HG03460 (cell line): ENCODE measurements around the gene CYP27C1.
"Not testable (repeated sequence)": the region's sequence is repeated elsewhere in the genome, so short reads cannot be mapped to it uniquely, and the experiment has no call there.

Experiments
- ATAC-seq: cut with Tn5 transposase; IDR thresholded peaks from one replicate; pipeline ENCODE4 v1.9.1; 2021; ENCODE audit not compliant: unreplicated experiment

Gene CYP27C1, protein sequence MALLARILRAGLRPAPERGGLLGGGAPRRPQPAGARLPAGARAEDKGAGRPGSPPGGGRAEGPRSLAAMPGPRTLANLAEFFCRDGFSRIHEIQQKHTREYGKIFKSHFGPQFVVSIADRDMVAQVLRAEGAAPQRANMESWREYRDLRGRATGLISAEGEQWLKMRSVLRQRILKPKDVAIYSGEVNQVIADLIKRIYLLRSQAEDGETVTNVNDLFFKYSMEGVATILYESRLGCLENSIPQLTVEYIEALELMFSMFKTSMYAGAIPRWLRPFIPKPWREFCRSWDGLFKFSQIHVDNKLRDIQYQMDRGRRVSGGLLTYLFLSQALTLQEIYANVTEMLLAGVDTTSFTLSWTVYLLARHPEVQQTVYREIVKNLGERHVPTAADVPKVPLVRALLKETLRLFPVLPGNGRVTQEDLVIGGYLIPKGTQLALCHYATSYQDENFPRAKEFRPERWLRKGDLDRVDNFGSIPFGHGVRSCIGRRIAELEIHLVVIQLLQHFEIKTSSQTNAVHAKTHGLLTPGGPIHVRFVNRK

DNA sequence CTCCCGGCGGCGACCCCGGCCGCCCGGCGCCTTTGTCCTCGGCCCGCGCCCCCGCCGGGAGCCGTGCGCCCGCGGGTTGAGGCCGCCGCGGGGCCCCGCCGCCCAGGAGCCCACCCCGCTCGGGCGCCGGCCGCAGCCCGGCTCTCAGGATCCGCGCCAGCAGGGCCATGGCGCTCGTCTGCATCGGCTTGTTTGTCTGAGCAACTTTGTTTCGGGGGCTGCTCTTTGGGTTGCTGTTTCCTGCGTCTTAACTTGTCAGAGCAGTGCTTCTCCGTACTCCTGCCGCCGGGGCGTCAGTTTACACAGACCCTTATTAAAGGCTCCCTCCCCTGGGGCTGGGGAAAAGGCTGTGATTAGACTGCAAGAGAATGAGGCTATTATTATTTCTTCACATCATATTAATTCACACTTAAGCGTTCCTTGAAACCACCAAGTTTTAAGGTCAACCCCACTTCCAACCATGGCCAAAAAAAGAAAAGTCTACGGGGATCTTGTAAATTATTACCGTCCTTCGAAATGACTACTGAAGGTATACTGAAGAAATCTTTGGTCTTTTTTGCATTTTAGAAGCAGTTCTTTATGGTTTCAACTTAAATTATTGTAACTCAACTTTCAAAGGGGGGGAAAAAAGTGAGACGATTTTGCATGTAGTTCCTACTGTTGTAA lies at the start of gene CYP27C1:
CYP27C1 (minus strand) TSS at position 198 of the 666 bp plus-strand sequence; CDS start at position 169, 29 bp downstream.
- no peak for ATAC-seq

DNA sequence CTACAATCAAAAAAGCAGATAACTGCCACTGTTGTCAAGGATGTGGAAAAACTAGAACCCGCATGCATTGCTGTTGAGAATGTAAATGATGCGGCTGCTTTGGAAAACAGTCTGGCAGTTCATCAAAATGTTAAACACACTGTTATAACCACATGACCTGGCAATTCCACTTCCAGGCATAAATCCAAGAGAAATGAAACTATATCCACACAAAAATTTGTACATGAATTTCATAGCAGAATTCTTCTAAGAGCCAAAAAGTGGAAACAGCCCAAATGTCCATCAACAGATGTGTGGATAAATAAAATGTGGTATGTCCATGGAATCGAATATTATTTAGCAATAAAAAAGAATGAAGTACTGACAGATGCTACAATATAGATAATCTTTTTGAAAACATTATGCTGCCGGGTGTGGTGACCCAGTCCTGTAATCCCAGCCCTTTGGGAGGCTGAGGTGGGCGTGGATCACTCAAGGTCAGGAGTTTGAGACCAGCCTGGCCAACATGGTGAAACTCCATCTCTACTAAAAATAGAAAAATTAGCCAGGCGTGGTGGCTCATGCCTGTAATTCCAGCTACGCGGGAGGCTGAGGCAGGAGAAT lies 41.8 kb upstream of the CYP27C1 start:
- no peak for ATAC-seq

DNA sequence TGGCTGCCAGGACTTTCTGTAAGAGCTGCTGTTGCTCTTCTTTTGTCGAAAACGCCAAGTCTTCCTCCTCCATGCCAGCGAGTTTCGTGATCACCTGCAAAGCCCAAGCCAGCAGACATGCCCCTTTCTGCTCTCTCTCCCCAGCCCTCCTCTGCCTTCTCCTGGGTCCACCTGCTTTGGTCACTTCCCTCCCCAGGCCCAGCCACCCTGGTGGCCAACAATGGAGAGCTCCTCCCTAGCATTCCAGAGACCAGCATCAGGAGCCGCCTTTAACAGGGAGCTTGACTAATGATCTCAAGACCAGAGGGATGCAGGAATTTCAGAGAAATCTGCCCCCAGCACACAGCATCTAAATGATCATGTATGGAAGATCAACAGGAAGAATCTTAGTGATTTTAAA lies 39.3 kb upstream of the CYP27C1 start:
- no peak for ATAC-seq

DNA sequence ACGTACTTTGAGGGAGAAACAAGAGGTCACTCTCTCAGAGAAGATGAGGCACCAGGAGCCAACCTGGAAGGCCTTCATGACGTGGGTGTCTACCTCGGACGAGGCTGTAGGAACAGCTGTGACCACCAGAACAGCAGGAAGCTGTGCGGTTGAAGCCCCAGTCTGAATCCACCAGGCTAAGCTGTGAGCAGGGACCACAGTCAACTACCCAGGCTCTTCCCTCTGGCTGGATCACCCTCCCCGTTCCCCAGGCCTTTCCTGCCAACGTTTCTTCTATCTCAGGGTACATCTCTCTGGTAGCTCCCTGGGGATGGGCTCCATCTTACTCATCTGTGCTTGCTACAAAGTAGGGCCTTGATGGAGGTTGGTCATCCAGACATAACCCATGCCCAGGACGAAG lies 36.8 kb upstream of the CYP27C1 start:
- no peak for ATAC-seq

DNA sequence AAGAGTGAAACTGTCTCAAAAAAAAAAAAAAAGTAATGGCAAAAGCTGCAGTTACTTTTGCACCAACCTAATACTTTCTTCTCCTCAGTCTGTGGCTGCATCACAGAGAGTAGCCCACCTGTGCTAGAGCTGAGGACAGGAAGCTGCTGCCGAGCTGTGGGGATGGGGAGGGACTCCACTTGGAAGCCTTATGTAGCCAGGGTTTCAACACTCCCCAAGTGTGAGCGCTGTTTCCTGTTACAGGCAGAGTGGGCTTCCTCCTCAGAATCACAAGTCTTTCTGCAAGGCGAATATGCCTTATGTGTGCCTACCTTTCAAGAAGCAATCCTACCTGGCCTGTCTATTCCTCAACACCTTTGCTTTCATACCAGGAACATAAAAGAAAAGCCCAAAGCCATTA lies 36.3 kb upstream of the CYP27C1 start:
- no peak for ATAC-seq

DNA sequence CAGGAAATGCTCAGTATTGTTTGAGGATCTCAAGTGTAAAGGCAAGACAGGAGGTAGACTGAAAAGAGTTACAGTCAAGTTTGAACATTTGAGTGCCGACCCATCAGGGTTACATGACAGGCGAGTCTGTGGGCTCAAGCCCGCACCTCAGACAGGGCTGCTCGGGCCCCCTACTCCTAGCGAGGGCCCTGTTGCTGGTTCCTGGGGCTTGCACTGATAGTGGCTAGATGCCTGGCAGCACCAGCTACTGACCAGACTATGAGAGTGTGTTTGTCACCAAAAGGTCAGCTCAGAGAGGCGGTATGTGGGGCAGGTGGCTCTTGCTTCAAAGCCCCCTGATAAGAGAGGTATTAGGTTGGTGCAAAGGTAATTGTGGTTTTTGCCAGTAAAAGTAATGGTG lies 35.6 kb upstream of the CYP27C1 start:
- ATAC-seq: no peak

DNA sequence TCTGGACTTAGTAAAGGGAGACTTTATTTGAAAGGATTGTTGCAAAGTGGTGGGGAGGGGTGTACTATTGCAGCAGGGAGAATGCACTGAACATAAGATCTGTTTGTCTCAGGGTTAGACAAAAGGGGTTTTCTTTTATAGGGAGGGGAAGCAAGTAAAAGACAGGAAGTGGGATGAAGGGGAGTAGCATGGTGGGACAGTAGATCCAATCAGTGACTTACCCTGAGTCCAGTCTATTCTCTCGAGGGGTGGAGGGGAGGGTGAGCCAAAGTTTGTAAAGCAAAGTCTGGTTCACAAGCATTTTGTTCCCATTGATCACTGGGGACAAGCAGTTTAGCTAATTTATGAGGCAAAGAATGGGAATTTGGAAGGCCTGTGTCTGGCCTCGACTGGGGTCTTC lies 35.0 kb upstream of the CYP27C1 start:
- no peak for ATAC-seq

DNA sequence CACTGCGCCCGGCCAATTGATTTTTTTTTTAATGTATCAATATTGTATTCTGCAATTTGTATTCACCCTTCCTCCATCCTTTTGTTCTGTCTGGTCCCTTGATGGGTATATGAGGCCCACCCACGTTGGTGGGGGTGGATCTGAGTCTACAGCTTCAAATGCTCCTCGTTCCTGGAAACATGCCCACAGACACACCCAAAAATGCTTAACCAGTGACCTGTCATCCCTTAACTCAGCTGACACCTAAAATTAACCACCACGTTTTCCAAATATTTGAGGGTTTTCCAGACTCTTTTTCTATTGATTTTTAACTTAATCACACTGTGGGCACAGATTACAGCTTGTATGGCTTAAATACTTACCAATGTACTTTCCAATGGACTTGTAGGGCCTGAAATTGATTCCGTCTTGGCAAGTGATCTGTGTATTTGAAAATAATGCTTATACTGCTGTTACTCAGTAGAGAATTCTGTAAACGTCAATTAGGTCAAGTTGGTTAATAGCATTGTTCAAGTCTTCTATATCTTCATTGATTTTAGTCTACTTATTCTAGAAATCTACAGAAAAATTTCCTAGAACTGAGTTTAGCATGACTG lies 34.4 kb upstream of the CYP27C1 start:
- ATAC-seq: no peak

DNA sequence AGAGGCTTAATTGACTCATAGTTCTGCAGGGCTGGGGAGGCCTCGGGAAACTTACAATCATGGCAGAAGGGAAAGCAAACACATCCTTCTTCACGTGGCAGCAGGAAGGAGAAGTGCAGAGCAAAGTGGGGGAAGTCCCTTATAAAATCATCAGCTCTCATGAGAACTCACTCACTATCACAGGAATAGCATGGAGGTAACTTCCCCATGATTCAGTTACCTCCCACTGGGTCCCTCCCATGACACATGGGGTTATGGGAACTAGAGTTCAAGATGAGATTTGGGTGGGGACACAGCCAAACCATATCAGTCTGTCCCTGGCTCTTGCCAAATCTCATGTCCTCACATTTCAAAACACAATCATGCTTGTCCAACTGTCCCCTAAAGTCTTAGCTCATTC lies 21.1 kb upstream of the CYP27C1 start:
- not testable (repeated sequence) for ATAC-seq

DNA sequence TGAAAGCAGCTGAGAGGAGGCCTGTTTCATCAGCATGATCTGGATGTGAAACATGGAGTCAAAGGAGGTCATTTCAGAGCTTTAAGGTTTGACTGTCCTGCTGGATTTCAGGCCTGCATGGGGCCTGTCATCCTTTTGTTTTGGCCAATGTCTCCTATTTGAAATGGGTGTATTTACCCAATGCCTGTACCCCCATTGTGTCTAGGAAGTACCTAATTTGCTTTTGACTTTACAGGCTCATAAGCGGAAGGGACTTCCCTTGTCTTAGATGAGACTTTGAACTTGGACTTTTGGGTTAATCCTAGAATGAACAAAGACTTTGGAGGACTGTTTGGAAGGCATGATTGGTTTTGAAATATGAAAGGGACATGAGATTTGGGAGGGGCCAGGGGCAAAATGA lies 19.3 kb upstream of the CYP27C1 start:
- no peak for ATAC-seq

DNA sequence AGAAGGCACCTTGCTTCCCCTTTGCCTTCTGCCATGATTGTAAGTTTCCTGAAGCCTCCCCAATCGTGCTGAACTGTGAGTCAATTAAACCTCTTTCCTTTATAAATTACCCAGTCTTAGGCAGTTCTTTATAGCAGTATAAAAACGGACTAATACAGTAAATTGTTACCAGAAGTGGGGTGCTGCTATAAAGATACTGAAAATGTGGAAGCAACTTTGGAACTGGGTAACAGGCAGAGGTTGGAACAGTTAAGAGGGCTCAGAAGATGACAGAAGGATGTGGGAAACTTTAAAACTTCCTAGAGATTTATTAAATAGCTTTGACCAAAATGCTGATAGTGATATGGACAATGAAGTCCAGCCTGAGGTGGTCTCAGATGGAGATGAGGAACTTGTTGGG lies 17.7 kb upstream of the CYP27C1 start:
- ATAC-seq: not testable (repeated sequence)

DNA sequence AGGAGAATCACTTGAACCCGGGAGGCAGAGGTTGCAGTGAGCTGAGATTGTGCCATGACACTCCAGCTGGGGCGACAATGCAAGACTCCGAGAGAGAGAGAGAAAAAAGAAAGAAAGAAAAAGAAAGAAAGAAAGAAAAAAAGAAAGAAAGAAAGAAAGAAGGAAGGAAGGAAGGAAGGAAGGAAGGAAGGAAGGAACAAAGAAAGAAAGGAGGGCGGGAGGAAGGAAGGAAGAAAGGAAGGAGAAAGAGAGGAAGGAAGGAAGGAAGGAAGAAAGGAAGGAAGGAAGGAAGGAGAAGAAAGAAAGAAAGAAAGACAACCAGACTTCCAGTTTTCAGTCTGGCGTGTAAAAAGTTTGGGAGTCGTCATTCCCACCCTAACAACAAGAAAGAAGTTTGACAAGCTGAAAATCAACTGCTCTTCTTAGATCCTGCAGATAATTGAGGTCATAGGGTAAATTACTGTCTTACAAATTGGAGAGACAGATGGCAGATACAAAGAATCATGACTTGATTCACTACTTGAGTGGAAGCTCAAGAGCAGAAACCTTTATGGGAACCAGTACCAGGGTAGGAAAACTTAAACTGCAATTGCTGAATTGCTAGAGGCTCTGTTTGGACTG lies 15.1 kb upstream of the CYP27C1 start:
- ATAC-seq: no peak

DNA sequence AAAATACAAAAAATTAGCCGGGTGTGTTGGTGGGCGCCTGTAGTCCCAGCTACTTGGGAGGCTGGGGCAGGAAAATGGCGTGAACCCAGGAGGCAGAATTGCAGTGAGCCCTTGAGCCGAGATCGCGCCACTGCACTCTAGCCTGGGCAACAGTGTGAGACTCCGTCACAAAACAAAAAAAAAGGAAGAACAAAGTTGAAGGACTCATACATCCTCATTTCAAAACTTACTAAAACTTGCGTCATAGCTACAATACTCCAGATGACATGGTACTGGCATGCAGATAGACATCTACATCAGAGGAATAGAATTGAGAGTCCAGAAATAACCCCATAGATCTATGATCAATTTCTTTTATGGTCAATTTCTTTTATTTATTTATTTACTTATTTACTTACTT lies 13.6 kb upstream of the CYP27C1 start:
- ATAC-seq: no peak

DNA sequence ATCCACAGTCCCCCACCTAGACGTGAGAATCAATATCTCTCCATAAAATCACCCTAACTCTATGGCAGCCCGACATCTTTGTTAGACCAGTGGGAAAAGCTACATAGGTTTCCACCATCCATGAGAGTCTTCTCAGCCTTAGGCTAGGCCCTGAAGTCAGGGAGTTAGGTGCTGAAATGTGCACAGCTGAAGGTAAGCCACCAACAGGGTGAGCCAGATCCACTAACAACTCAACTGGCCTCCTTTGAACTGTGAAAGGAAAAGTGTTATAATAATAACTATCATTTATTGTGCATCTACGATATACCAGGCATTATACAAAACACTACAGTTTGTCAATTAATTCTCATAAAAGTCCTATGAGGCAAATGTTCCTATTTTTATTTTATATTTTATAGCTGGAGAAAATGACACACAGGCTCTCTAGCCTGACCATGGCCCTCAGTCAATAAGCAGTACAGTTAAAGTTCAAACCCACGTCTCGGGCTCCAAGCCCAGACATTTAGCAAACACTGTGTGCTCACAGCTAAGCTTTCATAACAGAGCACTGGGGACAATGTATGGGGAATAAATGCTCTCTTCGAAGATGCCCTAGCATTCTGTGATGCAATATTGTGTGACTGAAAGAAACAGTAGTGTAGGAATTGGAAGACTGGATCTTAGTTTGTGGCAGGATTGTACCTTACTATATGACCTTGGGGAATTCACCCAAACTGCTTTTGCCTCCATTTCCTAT lies 11.2 kb upstream of the CYP27C1 start:
- ATAC-seq: no peak

DNA sequence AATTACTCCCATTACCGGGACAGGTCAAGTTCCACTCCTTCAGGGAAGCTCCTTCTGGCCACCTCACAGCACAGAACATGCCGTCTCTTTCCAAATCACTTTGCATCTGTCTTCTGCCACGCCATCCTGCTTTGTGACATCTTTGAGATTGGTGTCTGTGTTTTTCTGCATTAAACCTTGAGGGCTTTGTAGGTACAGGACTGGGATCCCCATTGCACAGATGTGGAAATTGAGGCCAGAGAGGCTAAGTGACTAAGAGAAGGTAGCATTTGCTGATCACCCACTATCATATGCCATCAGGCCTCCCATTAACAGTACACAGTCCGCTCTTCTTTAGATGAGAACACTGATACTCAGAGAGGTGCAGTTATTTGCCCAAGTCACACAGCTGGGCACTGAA lies 9.5 kb upstream of the CYP27C1 start:
- no peak for ATAC-seq

DNA sequence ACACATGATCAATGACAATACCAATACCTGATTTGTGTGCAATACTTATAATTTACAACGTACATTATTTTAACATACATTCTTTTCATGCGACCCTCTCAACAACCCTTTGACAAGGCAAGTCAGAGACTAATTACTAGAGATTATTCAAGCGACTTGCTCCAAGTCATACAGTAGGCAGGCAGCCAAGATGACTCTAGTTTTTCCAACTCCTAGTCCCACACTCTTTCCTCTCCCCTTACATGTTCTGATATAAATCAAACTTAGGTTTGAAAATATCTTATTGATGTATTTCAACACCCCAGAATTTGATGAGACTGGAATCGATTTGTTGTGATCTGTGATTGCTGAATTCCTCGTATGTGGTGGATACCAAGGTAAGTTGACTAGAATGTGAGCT lies 8.0 kb upstream of the CYP27C1 start:
- no peak for ATAC-seq

DNA sequence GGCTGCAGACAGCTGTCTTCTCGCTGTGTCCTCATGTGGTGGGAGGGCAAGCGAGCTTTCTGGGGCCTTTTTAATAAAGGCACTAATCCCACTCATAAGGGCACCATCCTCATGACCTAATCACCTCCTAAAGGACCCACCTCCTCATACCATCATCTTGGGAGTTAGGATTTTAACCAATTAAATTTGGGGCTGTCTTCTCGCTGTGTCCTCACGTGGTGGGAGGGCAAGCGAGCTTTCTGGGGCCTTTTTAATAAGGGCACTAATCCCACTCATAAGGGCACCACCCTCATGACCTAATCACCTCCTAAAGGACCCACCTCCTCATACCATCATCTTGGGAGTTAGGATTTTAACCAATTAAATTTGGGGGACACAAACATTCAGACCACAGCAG lies 7.2 kb upstream of the CYP27C1 start:
- ATAC-seq: not testable (repeated sequence)

DNA sequence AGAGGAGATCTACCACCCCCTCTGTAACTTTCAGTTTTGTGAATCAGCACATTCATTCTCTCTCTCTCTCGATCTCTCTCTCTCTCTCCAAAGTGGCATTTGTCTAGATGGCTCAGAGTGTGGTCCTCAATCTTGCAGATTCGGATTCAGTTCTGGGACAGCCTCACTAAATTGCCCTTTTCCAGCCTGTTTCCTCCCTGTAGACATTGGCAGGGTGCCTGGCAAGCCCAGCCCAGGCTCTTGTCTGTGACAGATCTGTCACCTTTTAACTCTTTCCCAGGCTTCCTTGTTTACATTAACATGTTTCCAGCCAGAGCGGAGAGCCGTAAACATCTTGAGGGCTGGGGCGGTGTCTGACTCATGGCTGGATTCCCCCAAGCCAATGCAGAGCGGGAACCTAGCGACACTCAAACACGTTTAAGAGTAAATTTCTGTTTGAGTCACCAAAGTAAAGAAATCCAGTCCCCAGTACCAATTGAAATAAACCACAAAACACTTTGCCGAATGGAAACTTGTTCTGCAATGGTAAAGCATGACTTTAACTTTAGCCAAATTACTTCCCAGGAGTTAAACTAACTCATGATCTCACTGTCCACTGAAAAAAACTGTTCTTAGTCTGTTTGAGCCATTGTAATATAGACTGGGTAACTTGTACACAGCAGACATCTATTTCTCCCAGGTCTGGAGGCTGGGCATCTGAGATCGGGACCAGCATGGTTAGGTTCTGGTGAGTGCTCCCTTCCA lies 6.6 kb upstream of the CYP27C1 start:
- ATAC-seq: no peak

DNA sequence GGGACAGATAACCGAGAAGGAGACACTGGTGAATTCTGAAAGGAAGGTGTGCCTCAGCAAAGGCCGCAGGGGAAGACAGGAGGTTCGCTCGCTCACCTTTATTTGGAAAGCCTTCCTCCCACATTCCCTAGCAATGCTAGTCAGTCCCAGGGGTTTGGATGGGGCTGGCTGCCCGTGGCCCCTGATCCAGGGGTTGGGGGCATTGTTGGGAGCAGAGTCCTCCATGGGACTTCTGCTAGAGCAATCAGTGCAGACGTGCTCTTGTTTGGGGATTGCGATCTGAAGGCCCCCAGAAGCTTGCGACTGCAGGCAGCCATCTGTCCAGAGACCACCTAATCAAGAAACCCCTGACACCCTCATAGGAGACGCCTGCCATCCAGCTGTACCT lies 6.0 kb upstream of the CYP27C1 start:
- no peak for ATAC-seq
